Measurements from ENCODE around the gene EEA1. TPM values are rescaled to one million over a fixed set of nuclear protein-coding genes. Genes with fewer than 3 reads are reported as not detected.

EEA1 gene
- total and polyA plus RNA-seq, 10 of the 15 experiments (the other 5 are each of a cell fraction or from before 2014, with no cell fraction given), result 5.5 to 40.3 (median 13.5) TPM

DNA sequence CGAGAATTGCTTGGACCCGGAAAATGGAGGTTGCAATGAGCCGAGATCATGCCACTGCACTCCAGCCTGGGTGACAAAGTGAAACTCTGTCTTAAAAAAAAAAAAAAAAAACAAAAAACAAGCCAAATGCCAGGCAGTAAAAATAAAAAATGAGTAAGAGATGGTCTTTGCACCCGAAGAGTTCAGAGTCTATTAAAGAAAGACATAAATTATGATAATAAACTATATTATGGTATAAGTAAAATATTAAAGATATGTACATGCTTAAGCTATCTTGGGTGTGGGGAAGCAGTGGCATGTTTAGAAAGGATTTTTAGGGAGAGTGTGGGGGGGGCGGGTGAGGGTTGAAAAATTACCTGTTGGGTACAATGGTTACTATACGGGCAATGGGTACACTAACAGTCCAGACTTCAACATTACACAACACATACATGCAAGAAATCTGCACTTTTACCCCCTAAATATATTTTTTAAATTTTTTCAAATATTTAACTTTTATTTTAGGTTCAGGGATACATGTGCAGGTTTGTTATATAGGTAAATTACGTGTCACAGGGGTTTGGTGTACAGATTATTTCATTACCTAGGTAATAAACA, 99.3 kb downstream of the EEA1 start:
- CTCF ChIA-PET, result interaction anchor here (1.3 to 1.7 kb wide), 3 partner anchors 8 to 21 kb away, joined by 3 to 4 read pairs (median 3); no protein-coding TSS in a partner anchor
- in situ Hi-C loops (cut with MboI), result no loop called here
- SMC1A ChIA-PET (ENCODE audit: uncharacterized antibody, unreplicated experiment), result interaction anchor here (0.6 to 3.1 kb wide), 2 partner anchors 9 to 601 kb away, joined by 3 to 9 read pairs; no protein-coding TSS in a partner anchor
- Histone ChIP-seq H4K20me1 (ENCODE audit: control insufficient read depth, insufficient read depth) (no peaks in the 10 kb centered on the region), H3K4me1 (ENCODE audit: control insufficient read depth, insufficient read depth, low read length) (no peaks in the 10 kb centered on the region), H3K4me2 (ENCODE audit: control insufficient read depth, insufficient read depth) (no peak overlapping the region), H3K27ac (ENCODE audit: control insufficient read depth, insufficient read depth) (no peak overlapping the region), H2AFZ (ENCODE audit: control insufficient read depth, low read depth, low read length) (no peak overlapping the region), H3K9ac (ENCODE audit: control insufficient read depth, insufficient read depth, low read length) (no peak overlapping the region), H3K79me2 (ENCODE audit: control insufficient read depth, insufficient read depth, low read length) (no peaks in the 10 kb centered on the region), H3K9me3 (replicated peaks; ENCODE audit: control insufficient read depth, insufficient read depth, low read length) (no peaks in the 10 kb centered on the region), H3K27me3 (replicated peaks in 1 of 2; ENCODE audit: control insufficient read depth in 2 of 2, insufficient read depth in 2 of 2, low read length in 1 of 2) (no peaks in the 10 kb centered on the region), H3K4me3 (no peak overlapping the region), H3K36me3 (ENCODE audit: control insufficient read depth in 2 of 2, insufficient read depth in 2 of 2, low read length in 1 of 2) (peaks cover 0 to 11% of the 10 kb centered on the region in 2 experiments; a peak in 3 of 4 replicates)
- DNase-seq (ENCODE audit: low read depth, low spot score), result no peak
- RAD21 ChIA-PET (ENCODE audit: unreplicated experiment), result no interaction called here
- 98% methylated on average over 6 of the region's 7 CpGs for WGBS (ENCODE audit: insufficient coverage, insufficient replicate concordance, low lambda C conversion rate, missing lambda C conversion rate)
- TF ChIP-seq RFX5 (IDR thresholded peaks at IDR 0.05; ENCODE audit: low read depth, low read length) (no peak), ZZZ3 (IDR thresholded peaks at IDR 0.05; ENCODE audit: control insufficient read depth, insufficient read length, low read depth) (no peak), TCF3 (IDR thresholded peaks at IDR 0.05; ENCODE audit: borderline replicate concordance, insufficient read depth, low read depth, low read length) (no peak), STAT1 (conservative IDR thresholded peaks at IDR 0.05) (no peak), CEBPB (IDR thresholded peaks at IDR 0.05; ENCODE audit: borderline replicate concordance in 1 of 2, low read depth in 2 of 2, low read length in 2 of 2) (no peak)
- TF ChIP-seq, protein P1, sequence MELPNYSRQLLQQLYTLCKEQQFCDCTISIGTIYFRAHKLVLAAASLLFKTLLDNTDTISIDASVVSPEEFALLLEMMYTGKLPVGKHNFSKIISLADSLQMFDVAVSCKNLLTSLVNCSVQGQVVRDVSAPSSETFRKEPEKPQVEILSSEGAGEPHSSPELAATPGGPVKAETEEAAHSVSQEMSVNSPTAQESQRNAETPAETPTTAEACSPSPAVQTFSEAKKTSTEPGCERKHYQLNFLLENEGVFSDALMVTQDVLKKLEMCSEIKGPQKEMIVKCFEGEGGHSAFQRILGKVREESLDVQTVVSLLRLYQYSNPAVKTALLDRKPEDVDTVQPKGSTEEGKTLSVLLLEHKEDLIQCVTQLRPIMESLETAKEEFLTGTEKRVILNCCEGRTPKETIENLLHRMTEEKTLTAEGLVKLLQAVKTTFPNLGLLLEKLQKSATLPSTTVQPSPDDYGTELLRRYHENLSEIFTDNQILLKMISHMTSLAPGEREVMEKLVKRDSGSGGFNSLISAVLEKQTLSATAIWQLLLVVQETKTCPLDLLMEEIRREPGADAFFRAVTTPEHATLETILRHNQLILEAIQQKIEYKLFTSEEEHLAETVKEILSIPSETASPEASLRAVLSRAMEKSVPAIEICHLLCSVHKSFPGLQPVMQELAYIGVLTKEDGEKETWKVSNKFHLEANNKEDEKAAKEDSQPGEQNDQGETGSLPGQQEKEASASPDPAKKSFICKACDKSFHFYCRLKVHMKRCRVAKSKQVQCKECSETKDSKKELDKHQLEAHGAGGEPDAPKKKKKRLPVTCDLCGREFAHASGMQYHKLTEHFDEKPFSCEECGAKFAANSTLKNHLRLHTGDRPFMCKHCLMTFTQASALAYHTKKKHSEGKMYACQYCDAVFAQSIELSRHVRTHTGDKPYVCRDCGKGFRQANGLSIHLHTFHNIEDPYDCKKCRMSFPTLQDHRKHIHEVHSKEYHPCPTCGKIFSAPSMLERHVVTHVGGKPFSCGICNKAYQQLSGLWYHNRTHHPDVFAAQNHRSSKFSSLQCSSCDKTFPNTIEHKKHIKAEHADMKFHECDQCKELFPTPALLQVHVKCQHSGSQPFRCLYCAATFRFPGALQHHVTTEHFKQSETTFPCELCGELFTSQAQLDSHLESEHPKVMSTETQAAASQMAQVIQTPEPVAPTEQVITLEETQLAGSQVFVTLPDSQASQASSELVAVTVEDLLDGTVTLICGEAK (IDR thresholded peaks at IDR 0.05; ENCODE audit: borderline replicate concordance), result no peak
- POLR2A ChIA-PET, result interaction anchor here (0.7 kb wide), 1 partner anchor 33 kb away, joined by 7 read pairs; no protein-coding TSS in a partner anchor
- intact Hi-C loops (cut with micrococcal nuclease; ENCODE audit: unreplicated experiment), result loop anchor here (5.0 to 10.0 kb wide), 3 partner anchors 98 to 565 kb away; partner anchors contain the start of gene EEA1
- ATAC-seq, result no peak
- no peak for FAIRE-seq
- no TSS peak for BruUV-seq (replicated peaks)
